OCI-LY7 (cell line): ENCODE results near the gene RPL35A. TPM values are rescaled to one million over a fixed set of nuclear protein-coding genes. Genes with fewer than 3 reads are reported as not detected.

Experiments used
- BruUV-seq: library from RNA; stranded (reverse); fragments of 400-500 nt; replicated peaks from 2 replicates; lab custom pipeline; 2021; lab: Mats Ljungman, UMichigan
- CTCF ChIA-PET: fragments of 300-600 bp; sonication (Branson Sonifier 250); formaldehyde crosslinking; loops from one replicate; lab custom pipeline; 2022; ENCODE audit warnings: antibody characterized with exemption; ENCODE audit not compliant: unreplicated experiment; lab: Charles Lee
- POLR2A ChIA-PET: fragments of 300-600 bp; sonication (Branson Sonifier 250); formaldehyde crosslinking; loops from one replicate; lab custom pipeline; 2022; ENCODE audit warnings: antibody characterized with exemption; lab: Charles Lee
- DNase-seq: peaks from one replicate; pipeline ENCODE4 v3.0.0-alpha.2; 2015; ENCODE audit warnings: low spot score
- H2AFZ ChIP-seq: fragments of 200-600 bp; sonication (generic), shearing (Covaris generic); 2 replicates; pipeline ENCODE4 v1.6.1; 2014; ENCODE audit warnings: mild to moderate bottlenecking, antibody characterized with exemption, low read length, moderate library complexity
- H3K27ac ChIP-seq: fragments of 200-600 bp; sonication (generic); 2 replicates; pipeline ENCODE4 v1.5.1; 2014; ENCODE audit warnings: mixed run types, low read depth, mild to moderate bottlenecking, moderate library complexity, low read length, inconsistent platforms; ENCODE audit not compliant: poor library complexity, severe bottlenecking
- H3K36me3 ChIP-seq: fragments of 200-600 bp; sonication (generic); 2 replicates; pipeline ENCODE4 v1.6.1; 2014; ENCODE audit warnings: mild to moderate bottlenecking, antibody characterized with exemption, low read length, moderate library complexity, mixed read lengths; ENCODE audit not compliant: insufficient read depth
- H3K4me1 ChIP-seq: fragments of 200-600 bp; sonication (generic); 2 replicates; pipeline ENCODE4 v1.5.1; 2014; ENCODE audit warnings: mild to moderate bottlenecking, low read length; ENCODE audit not compliant: insufficient read depth, poor library complexity, severe bottlenecking
- H3K4me2 ChIP-seq: fragments of 200-600 bp; sonication (generic); 2 replicates; pipeline ENCODE4 v1.6.1; 2014; ENCODE audit warnings: mild to moderate bottlenecking, low read length
- H3K4me3 ChIP-seq: fragments of 200-600 bp; sonication (generic); 2 replicates; pipeline ENCODE4 v1.5.1; 2014; ENCODE audit warnings: mild to moderate bottlenecking, low read depth, low read length; ENCODE audit not compliant: poor library complexity, severe bottlenecking
- H3K79me2 ChIP-seq: fragments of 200-600 bp; sonication (generic); 2 replicates; pipeline ENCODE4 v1.6.1; 2016; ENCODE audit warnings: low read depth, mild to moderate bottlenecking, low read length, moderate library complexity, mixed read lengths; ENCODE audit not compliant: insufficient read depth
- H3K9me2 ChIP-seq: fragments of 200-600 bp; sonication (generic); 2 replicates; pipeline ENCODE4 v1.6.1; 2016; ENCODE audit warnings: mild to moderate bottlenecking, low read length, mixed read lengths; ENCODE audit not compliant: insufficient read depth
- H3K9me3 ChIP-seq: fragments of 200-600 bp; sonication (generic); 2 replicates; pipeline ENCODE4 v1.6.1; 2014; ENCODE audit warnings: mild to moderate bottlenecking, mixed run types, low read length, mixed read lengths
- H4K20me1 ChIP-seq: fragments of 200-600 bp; sonication (generic); 2 replicates; pipeline ENCODE4 v1.6.1; 2014; ENCODE audit warnings: mild to moderate bottlenecking, antibody characterized with exemption, low read length, moderate library complexity, mixed read lengths; ENCODE audit not compliant: insufficient read depth
- CTCF ChIP-seq: fragments of 200-600 bp; sonication (generic); conservative IDR thresholded peaks from 2 replicates; pipeline ENCODE4 v1.5.1; 2014; ENCODE audit warnings: mild to moderate bottlenecking, antibody characterized with exemption, low read length, moderate library complexity, mixed read lengths
- EZH2phosphoT487 ChIP-seq: fragments of 200-600 bp; sonication (generic); IDR thresholded peaks from 2 replicates; pipeline ENCODE4 v1.6.1; 2018; ENCODE audit warnings: low read depth, borderline replicate concordance, mild to moderate bottlenecking, mixed run types, antibody characterized with exemption, low read length, moderate library complexity, mixed read lengths
- intact Hi-C: fragments of 100-400 bp; cut with micrococcal nuclease; formaldehyde crosslinking; loops from one replicate; pipeline ENCODE4 v1.10.0; 2022; ENCODE audit not compliant: unreplicated experiment
- total RNA-seq, 2 experiments: library from RNA; depleted of rRNA in 1 of 2; stranded (reverse); fragments of >200 nt in 1 of 2; shearing (Covaris generic) in 1 of 2; gene quantifications; 2 replicates each; pipeline ENCODE4 v1.2.3, GENCODE V29; 2014 to 2022

Gene RPL35A
- total RNA-seq, 2 experiments from 2014 or later = 846 to 1,184 TPM

GRCh38 chr3:197959891-197960693 lies 10.1 kb downstream of the RPL35A start, which contains the start of gene LMLN:
Gene LMLN (plus strand): TSS chr3:197960217. CDS start chr3:197960246, 29 bp downstream.
- Histone ChIP-seq H3K4me3 (peak within 1 kb of the TSS; percentile 81), H3K27ac (peak within 1 kb of the TSS; percentile 36), H3K9me2 (no peaks in the 10 kb centered on the region), H3K79me2 (0 out of 2 replicates have a peak, but pooled peaks cover under 1% of the 10 kb centered on the region), H3K9me3 (no peaks in the 10 kb centered on the region), H3K36me3 (peaks cover 37% of the 10 kb centered on the region), H3K4me2 (peak within 1 kb of the TSS; percentile 97), H4K20me1 (no peaks in the 10 kb centered on the region), H3K4me1 (peaks cover 29% of the 10 kb centered on the region), H2AFZ (peak within 1 kb of the TSS; percentile 86)
- TF ChIP-seq EZH2phosphoT487 (no peak), CTCF (no peak)
- CTCF ChIA-PET = no interaction called here
- peak; percentile 96 for DNase-seq
- POLR2A ChIA-PET = interaction anchor here (1.1 kb wide), 1 partner anchor 10 kb away, joined by 4 read pairs; no protein-coding TSS in a partner anchor
- BruUV-seq = no TSS peak
- intact Hi-C loops = loop anchor here (5.0 kb wide), 1 partner anchor 112 kb away; no protein-coding TSS in a partner anchor

- no peak for TF ChIP-seq CTCF
- no peak for TF ChIP-seq EZH2phosphoT487
- BruUV-seq = no TSS peak
- Histone ChIP-seq H4K20me1 (no peaks in the 10 kb centered on the region), H3K4me2 (peak overlapping the region; percentile 97), H2AFZ (peak overlapping the region; percentile 86), H3K36me3 (peaks cover 28% of the 10 kb centered on the region), H3K27ac (no peak overlapping the region), H3K9me3 (no peaks in the 10 kb centered on the region), H3K4me1 (peaks cover 29% of the 10 kb centered on the region), H3K4me3 (peak overlapping the region; percentile 81), H3K79me2 (no peaks in the 10 kb centered on the region), H3K9me2 (no peaks in the 10 kb centered on the region)
- POLR2A ChIA-PET = no interaction called here
- CTCF ChIA-PET = no interaction called here
- DNase-seq = no peak
- intact Hi-C loops = loop anchor here (5.0 kb wide), 1 partner anchor 111 kb away; no protein-coding TSS in a partner anchor
These were observed 10.9 kb downstream of the RPL35A start for GRCh38 chr3:197960694-197961581.
